Mesenchymal stem cell (in vitro differentiated cells and primary cell): Measurements from ENCODE around the gene TRPM3.

Source experiments
- DNase-seq: peaks from one replicate; pipeline ENCODE4 v3.0.0-alpha.2; 2013
- H2AFZ ChIP-seq: one replicate; pipeline ENCODE4 v1.6.1; 2013; ENCODE audit warnings: low read depth, mild to moderate bottlenecking, control low read depth, inconsistent platforms, low read length, moderate library complexity
- H2AK5ac ChIP-seq: 2 replicates; pipeline ENCODE4 v1.6.1; 2013; ENCODE audit warnings: low read length, moderate library complexity, mild to moderate bottlenecking, inconsistent platforms; ENCODE audit not compliant: severe bottlenecking
- H2BK120ac ChIP-seq: one replicate; pipeline ENCODE4 v1.6.1; 2013; ENCODE audit warnings: low read depth, mild to moderate bottlenecking, inconsistent platforms, low read length, moderate library complexity
- H2BK12ac ChIP-seq, 2 experiments: one replicate each; pipeline ENCODE4 v1.6.1; 2013; ENCODE audit warnings: inconsistent platforms in 2 of 2, low read length in 2 of 2, mild to moderate bottlenecking in 2 of 2, moderate library complexity in 2 of 2, control low read depth in 1 of 2
- H2BK15ac ChIP-seq: one replicate; pipeline ENCODE4 v1.6.1; 2013; ENCODE audit warnings: mild to moderate bottlenecking, low read depth, inconsistent platforms; ENCODE audit not compliant: poor library complexity, severe bottlenecking
- H2BK5ac ChIP-seq: 2 replicates; pipeline ENCODE4 v1.6.1; 2013; ENCODE audit warnings: low read depth, mild to moderate bottlenecking, low read length, control low read depth, inconsistent platforms; ENCODE audit not compliant: poor library complexity, severe bottlenecking
- H3K14ac ChIP-seq, 2 experiments: one replicate each; pipeline ENCODE4 v1.6.1; 2013; ENCODE audit warnings: inconsistent platforms in 2 of 2, low read length in 2 of 2, control low read depth in 1 of 2, mild to moderate bottlenecking in 1 of 2, moderate library complexity in 1 of 2
- H3K18ac ChIP-seq, 2 experiments: one replicate each; pipeline ENCODE4 v1.6.1; 2013; ENCODE audit warnings: inconsistent platforms in 2 of 2, low read length in 2 of 2, control low read depth in 1 of 2, low read depth in 1 of 2, mild to moderate bottlenecking in 1 of 2
- H3K23ac ChIP-seq, 2 experiments: one replicate each; pipeline ENCODE4 v1.6.1; 2013; ENCODE audit warnings: inconsistent platforms in 2 of 2, low read length in 2 of 2, mild to moderate bottlenecking in 2 of 2, moderate library complexity in 2 of 2, control low read depth in 1 of 2
- H3K27ac ChIP-seq: 2 replicates; pipeline ENCODE4 v1.5.1; 2013; ENCODE audit warnings: mild to moderate bottlenecking, moderate library complexity, low read length, control low read depth, inconsistent platforms; ENCODE audit not compliant: poor library complexity, severe bottlenecking
- H3K27me3 ChIP-seq, 2 experiments: 2 replicates each; pipeline versions ENCODE4 v1.6.1 to v1.7.0; 2013; ENCODE audit warnings: low read length in 2 of 2, mild to moderate bottlenecking in 2 of 2, moderate library complexity in 2 of 2, control low read depth in 1 of 2, inconsistent platforms in 1 of 2; ENCODE audit not compliant: control insufficient read depth in 1 of 2, insufficient read depth in 1 of 2
- H3K36me3 ChIP-seq, 2 experiments: 2 replicates each; pipeline versions ENCODE4 v1.6.1 to v1.7.0; 2013; ENCODE audit warnings: low read length in 2 of 2, control low read depth in 1 of 2, inconsistent platforms in 1 of 2, low read depth in 1 of 2, mild to moderate bottlenecking in 1 of 2; ENCODE audit not compliant: insufficient read depth in 2 of 2, control insufficient read depth in 1 of 2
- H3K4ac ChIP-seq, 2 experiments: one replicate each; pipeline ENCODE4 v1.6.1; 2013; ENCODE audit warnings: inconsistent platforms in 2 of 2, low read length in 2 of 2, mild to moderate bottlenecking in 2 of 2, moderate library complexity in 2 of 2, control low read depth in 1 of 2, low read depth in 1 of 2
- H3K4me1 ChIP-seq: 2 replicates; pipeline ENCODE4 v1.6.1; 2013; ENCODE audit warnings: low read depth, low read length, control low read depth; ENCODE audit not compliant: control insufficient read depth, insufficient read depth
- H3K4me2 ChIP-seq: 2 replicates; pipeline ENCODE4 v1.6.1; 2013; ENCODE audit warnings: low read length, mild to moderate bottlenecking, inconsistent platforms; ENCODE audit not compliant: poor library complexity, severe bottlenecking
- H3K4me3 ChIP-seq, 2 experiments: 2 replicates each; pipeline versions ENCODE4 v1.5.1 to v1.7.0; 2013; ENCODE audit warnings: low read length in 2 of 2, mild to moderate bottlenecking in 2 of 2, control low read depth in 1 of 2, low read depth in 1 of 2; ENCODE audit not compliant: insufficient read depth in 1 of 2
- H3K79me1 ChIP-seq: replicated peaks from 2 replicates; pipeline ENCODE4 v1.6.1; 2013; ENCODE audit warnings: mild to moderate bottlenecking, control low read depth, low read length, inconsistent platforms; ENCODE audit not compliant: poor library complexity, severe bottlenecking
- H3K9ac ChIP-seq: 2 replicates; pipeline ENCODE4 v1.7.0; 2013; ENCODE audit warnings: mild to moderate bottlenecking, low read length, moderate library complexity
- H3K9me3 ChIP-seq: 2 replicates; pipeline ENCODE4 v1.7.0; 2013; ENCODE audit warnings: mild to moderate bottlenecking, low read length; ENCODE audit not compliant: control insufficient read depth
- H4K8ac ChIP-seq: one replicate; pipeline ENCODE4 v1.6.1; 2013; ENCODE audit warnings: inconsistent platforms, mild to moderate bottlenecking, low read length, moderate library complexity
- H4K91ac ChIP-seq: one replicate; pipeline ENCODE4 v1.6.1; 2013; ENCODE audit warnings: mild to moderate bottlenecking, low read length, inconsistent platforms
- WGBS: methylation state at CpG from one replicate; pipeline ENCODE4 v1.1.7; 2013; ENCODE audit warnings: mixed read lengths; 5-methylcytosine and 5-hydroxymethylcytosine counted together

The TRPM3 gene

GRCh38 chr9:70701163-70701562 is 420.3 kb downstream of the TRPM3 start:
- Histone ChIP-seq H2BK12ac (no peak overlapping the region), H3K79me1 (no peaks in the 10 kb centered on the region), H3K4ac (no peak overlapping the region), H2BK5ac (no peak overlapping the region), H3K23ac (no peak overlapping the region), H3K4me1 (no peaks in the 10 kb centered on the region), H3K18ac (no peak overlapping the region), H3K27me3 (no peaks in the 10 kb centered on the region), H3K14ac (no peak overlapping the region), H2BK15ac (no peak overlapping the region), H3K9me3 (no peaks in the 10 kb centered on the region), H3K4me2 (no peak overlapping the region), H4K8ac (no peak overlapping the region), H3K4me3 (no peak overlapping the region), H3K27ac (no peak overlapping the region), H2AK5ac (no peak overlapping the region), H2BK120ac (no peak overlapping the region), H4K91ac (no peak overlapping the region), H3K36me3 (no peaks in the 10 kb centered on the region), H2AFZ (peak overlapping the region; percentile 44), H3K9ac (no peak overlapping the region)
- DNase-seq, result no peak
- 83% methylated on average over 5 of the region's 6 CpGs for WGBS

GRCh38 chr9:70696694-70697335 is 424.6 kb downstream of the TRPM3 start:
- H3K9ac ChIP-seq, result no peak overlapping the region
- H3K4me3 ChIP-seq, result no peak overlapping the region
- H4K91ac ChIP-seq, result no peak overlapping the region
- WGBS, result 40% methylated on average over 4 of the region's 6 CpGs
- no peak overlapping the region for H2BK5ac ChIP-seq
- no peak overlapping the region for H3K14ac ChIP-seq
- no peak overlapping the region for H3K23ac ChIP-seq
- H3K4me2 ChIP-seq, result no peak overlapping the region
- no peaks in the 10 kb centered on the region for H3K36me3 ChIP-seq
- DNase-seq, result no peak
- no peak overlapping the region for H4K8ac ChIP-seq
- no peaks in the 10 kb centered on the region for H3K4me1 ChIP-seq
- no peak overlapping the region for H3K27ac ChIP-seq
- no peak overlapping the region for H2BK12ac ChIP-seq
- H2BK15ac ChIP-seq, result no peak overlapping the region
- H2AK5ac ChIP-seq, result no peak overlapping the region
- no peaks in the 10 kb centered on the region for H3K9me3 ChIP-seq
- no peak overlapping the region for H2BK120ac ChIP-seq
- H3K4ac ChIP-seq, result no peak overlapping the region
- no peak overlapping the region for H2AFZ ChIP-seq
- no peak overlapping the region for H3K18ac ChIP-seq
- H3K27me3 ChIP-seq, result no peaks in the 10 kb centered on the region
- no peaks in the 10 kb centered on the region for H3K79me1 ChIP-seq

GRCh38 chr9:70694758-70695157 is 426.7 kb downstream of the TRPM3 start:
- no peak for DNase-seq
- Histone ChIP-seq H2AFZ (no peak overlapping the region), H3K9ac (no peak overlapping the region), H3K14ac (no peak overlapping the region), H3K4me2 (no peak overlapping the region), H3K36me3 (no peaks in the 10 kb centered on the region), H3K4me1 (no peaks in the 10 kb centered on the region), H2AK5ac (no peak overlapping the region), H2BK5ac (no peak overlapping the region), H3K27ac (no peak overlapping the region), H3K27me3 (no peaks in the 10 kb centered on the region), H2BK15ac (no peak overlapping the region), H3K9me3 (no peaks in the 10 kb centered on the region), H3K18ac (no peak overlapping the region), H4K8ac (no peak overlapping the region), H2BK12ac (no peak overlapping the region), H4K91ac (no peak overlapping the region), H3K4me3 (no peak overlapping the region), H3K79me1 (no peaks in the 10 kb centered on the region), H3K4ac (no peak overlapping the region), H2BK120ac (no peak overlapping the region), H3K23ac (no peak overlapping the region)
- WGBS, result 89% methylated on average over 5 of the region's 5 CpGs

GRCh38 chr9:70693186-70693585 is 428.2 kb downstream of the TRPM3 start:
- no peaks in the 10 kb centered on the region for H3K9me3 ChIP-seq
- H3K4me3 ChIP-seq, result no peak overlapping the region
- no peak for DNase-seq
- H3K36me3 ChIP-seq, result no peaks in the 10 kb centered on the region
- no peak overlapping the region for H3K9ac ChIP-seq
- H3K4me1 ChIP-seq, result no peaks in the 10 kb centered on the region
- no peak overlapping the region for H3K4me2 ChIP-seq
- no peaks in the 10 kb centered on the region for H3K79me1 ChIP-seq
- no peak overlapping the region for H2BK15ac ChIP-seq
- no peak overlapping the region for H2AFZ ChIP-seq
- H2BK120ac ChIP-seq, result no peak overlapping the region
- H2AK5ac ChIP-seq, result no peak overlapping the region
- H3K23ac ChIP-seq, result no peak overlapping the region
- H3K4ac ChIP-seq, result no peak overlapping the region
- no peak overlapping the region for H4K91ac ChIP-seq
- no peak overlapping the region for H4K8ac ChIP-seq
- no peak overlapping the region for H3K27ac ChIP-seq
- WGBS, result no CpG with 5 or more reads among the region's 1 CpG
- no peaks in the 10 kb centered on the region for H3K27me3 ChIP-seq
- no peak overlapping the region for H3K18ac ChIP-seq
- no peak overlapping the region for H2BK5ac ChIP-seq
- H2BK12ac ChIP-seq, result no peak overlapping the region
- H3K14ac ChIP-seq, result no peak overlapping the region
